ENCODE data around the gene NR1D1. TPM values are rescaled to one million over a fixed set of nuclear protein-coding genes. Genes with fewer than 3 reads are reported as not detected.

NR1D1 gene
- total RNA-seq = 2.6 and 3.1 TPM in 2 replicates

GRCh38 chr17:40100419-40100668 lies at the start of gene NR1D1:
Gene NR1D1, minus strand, starts transcription at chr17:40100589. Its CDS starts 495 bp downstream, at chr17:40100094.

DNA sequence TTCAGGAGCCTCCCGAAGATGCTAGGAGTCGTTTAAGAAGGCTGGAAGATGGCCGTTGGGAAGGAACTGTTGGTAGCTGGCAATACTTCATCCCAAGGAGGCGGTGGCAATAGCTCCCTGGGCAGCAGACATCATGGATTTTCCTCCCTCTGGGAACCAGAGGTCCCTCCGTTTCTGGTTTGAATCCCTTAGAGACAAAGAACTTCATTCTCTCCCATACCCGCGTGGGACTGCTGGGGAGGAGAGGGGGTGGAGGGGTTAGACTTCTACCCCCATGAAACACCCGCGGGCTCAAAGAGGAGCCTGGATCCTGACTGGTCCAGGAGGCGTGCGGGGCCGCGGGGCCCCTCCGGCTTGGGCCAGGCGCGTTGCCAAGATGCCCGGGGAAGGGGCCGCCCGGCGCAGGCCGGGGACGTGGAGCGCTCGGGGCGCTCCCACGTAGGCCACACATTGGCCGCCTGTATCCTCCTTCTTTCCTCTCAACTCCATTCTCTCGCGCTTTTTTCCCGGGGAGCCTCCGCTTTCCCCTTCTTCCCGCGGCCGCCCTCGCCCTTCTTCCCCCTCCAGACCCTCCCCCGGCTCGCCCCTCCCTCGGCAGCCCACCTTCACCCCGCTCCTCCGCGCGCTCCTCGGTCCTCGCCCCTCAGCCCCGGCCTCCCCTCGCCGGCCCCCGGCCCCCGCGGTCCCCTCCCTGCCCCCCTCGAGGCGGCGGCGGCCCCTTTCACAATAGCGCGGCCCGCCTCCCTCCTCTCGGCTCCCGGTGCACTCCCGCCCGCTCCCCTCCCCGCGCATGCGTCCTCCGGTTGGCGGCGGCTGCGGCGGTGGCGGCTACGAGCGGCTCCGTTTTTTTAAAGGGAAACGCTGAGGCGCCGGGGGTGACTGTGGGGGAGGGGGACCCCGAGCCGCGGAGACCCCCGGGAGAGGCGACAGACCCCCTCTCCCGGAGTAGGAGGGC lies 21.1 kb upstream of the NR1D1 start, which contains the start of gene MSL1:
Gene MSL1, plus strand, starts transcription at position 791 of the 955 bp plus-strand sequence. CDS start 642 bp downstream, outside the sequence.

DNA sequence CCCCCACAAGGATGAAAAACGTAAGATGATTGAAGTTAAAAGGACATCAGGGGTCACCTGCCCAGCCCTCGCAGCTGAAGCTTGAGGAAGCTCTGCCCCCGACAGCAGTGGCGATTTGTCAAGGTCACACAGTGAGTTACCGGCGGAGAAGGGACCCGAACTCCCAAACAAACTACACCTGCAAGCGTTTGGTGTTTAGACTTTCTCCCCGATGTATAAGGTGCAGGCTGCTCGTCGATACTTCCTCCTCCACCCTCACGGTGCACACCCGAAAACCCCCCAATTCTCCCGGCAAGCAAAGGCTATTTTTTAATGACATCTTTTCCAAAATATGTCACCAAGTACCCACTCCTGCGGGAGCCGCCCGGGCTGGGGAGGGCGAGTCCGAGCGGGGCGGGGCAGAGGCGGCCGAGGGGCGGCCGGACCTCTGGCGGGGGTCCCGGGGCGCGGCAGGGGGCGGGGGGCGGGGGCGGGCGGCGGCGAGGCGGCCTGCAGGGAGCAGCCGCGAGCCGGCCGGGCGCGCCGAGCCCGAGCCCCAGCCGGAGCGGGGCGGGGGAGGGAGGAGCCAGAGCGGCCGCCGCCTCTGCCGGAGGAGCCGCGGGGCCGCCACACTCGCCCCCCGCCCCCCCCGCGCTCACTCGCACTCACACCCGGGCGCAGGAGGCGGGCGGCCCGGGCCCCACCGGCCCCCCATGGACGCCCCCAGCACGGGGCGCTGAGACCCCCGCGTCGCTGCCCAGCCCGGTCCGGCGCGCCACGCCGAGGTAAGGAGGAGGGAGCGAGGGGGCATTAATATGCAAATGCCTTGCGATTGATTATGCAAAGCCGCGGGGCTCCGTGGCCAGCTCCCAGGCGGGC lies 37.8 kb downstream of the NR1D1 start, which contains the start of gene THRA:
Gene THRA, plus strand, starts transcription at position 637 of the 858 bp plus-strand sequence. CDS start 11,524 bp downstream, outside the sequence.

Other genes with a start within 250 kb of the NR1D1 start
- gene IKZF3, start 236.3 kb downstream of the NR1D1 start, total RNA-seq = not detected in 2 replicates
- gene ZPBP2, start 232.4 kb downstream of the NR1D1 start, total RNA-seq = not detected in 2 replicates
- 3.7 and 4.0 TPM in 2 replicates for gene GSDMB, start 182.0 kb downstream of the NR1D1 start, total RNA-seq
- gene ORMDL3, start 173.0 kb downstream of the NR1D1 start, total RNA-seq = 22.1 and 32.7 TPM in 2 replicates
- gene LRRC3C, start 172.9 kb downstream of the NR1D1 start, total RNA-seq = not detected in 2 replicates
- gene GSDMA, start 137.6 kb downstream of the NR1D1 start, total RNA-seq = not detected in 2 replicates
- gene PSMD3, start 119.8 kb downstream of the NR1D1 start, total RNA-seq = 121 and 155 TPM in 2 replicates
- gene CSF3, start 85.1 kb downstream of the NR1D1 start, total RNA-seq = 2.9 and 10.2 TPM in 2 replicates
- gene MED24, start 46.2 kb downstream of the NR1D1 start, total RNA-seq = 54.2 and 57.0 TPM in 2 replicates
- gene THRA, start 37.6 kb downstream of the NR1D1 start, total RNA-seq = 20.2 and 21.5 TPM in 2 replicates
- gene MSL1, start 21.4 kb upstream of the NR1D1 start, total RNA-seq = 51.8 and 70.6 TPM in 2 replicates
- 40.4 and 49.1 TPM in 2 replicates for gene CASC3, start 39.9 kb upstream of the NR1D1 start, total RNA-seq
- 1.8 and 2.3 TPM in 2 replicates for gene RAPGEFL1, start 76.9 kb upstream of the NR1D1 start, total RNA-seq
- 5.5 and 6.6 TPM in 2 replicates for gene WIPF2, start 118.7 kb upstream of the NR1D1 start, total RNA-seq
- gene CDC6, start 187.3 kb upstream of the NR1D1 start, total RNA-seq = 16.9 and 39.5 TPM in 2 replicates
- 11.0 and 13.3 TPM in 2 replicates for gene RARA, start 208.6 kb upstream of the NR1D1 start, total RNA-seq

Data from subcutaneous preadipocyte (primary cell).